Measurements from ENCODE around the gene HOXB13. TPM values are rescaled to one million over a fixed set of nuclear protein-coding genes. Genes with fewer than 3 reads are reported as not detected.

Gene HOXB13
- total RNA-seq, 2 donors from 2014 or later = 78.7 to 249 TPM

DNA sequence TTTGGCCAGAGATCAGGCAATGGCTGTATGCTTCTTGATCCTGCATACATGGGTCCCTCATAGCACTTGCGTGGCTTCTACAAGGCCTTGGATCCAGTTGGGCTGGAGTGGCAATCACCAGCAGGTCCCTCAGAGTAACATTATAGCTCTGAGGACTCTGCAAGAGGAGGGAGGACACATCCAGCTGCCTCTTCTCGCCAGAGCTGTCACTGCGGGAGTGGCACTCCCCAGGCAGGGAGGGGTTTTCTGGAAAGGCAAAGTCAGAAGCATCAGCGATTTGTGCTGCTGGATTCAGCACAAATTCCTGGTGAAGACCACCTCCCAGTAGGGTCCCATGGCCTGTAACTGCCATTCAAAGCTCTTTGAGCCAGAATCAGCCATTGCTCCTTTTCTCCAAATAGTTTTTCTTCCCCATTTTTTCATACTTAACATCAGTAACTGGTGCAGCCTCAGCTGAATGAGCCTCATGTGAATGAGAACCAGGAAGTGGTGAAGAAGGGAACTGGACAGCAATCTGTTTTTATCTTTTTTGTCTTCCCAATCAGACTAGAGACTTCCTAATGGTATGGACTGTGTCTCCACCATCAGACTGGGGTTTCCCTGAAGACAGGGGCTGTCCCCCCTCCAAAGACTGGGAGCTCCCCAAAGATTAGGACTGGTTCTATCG lies 40.6 kb upstream of the HOXB13 start:
- intact Hi-C loops (cut with DNase I) = no loop called here
- TF ChIP-seq POLR2AphosphoS5 (IDR thresholded peaks at IDR 0.05) (no peak), POLR2A (IDR thresholded peaks at IDR 0.05) (no peak)
- TF ChIP-seq, protein P1, sequence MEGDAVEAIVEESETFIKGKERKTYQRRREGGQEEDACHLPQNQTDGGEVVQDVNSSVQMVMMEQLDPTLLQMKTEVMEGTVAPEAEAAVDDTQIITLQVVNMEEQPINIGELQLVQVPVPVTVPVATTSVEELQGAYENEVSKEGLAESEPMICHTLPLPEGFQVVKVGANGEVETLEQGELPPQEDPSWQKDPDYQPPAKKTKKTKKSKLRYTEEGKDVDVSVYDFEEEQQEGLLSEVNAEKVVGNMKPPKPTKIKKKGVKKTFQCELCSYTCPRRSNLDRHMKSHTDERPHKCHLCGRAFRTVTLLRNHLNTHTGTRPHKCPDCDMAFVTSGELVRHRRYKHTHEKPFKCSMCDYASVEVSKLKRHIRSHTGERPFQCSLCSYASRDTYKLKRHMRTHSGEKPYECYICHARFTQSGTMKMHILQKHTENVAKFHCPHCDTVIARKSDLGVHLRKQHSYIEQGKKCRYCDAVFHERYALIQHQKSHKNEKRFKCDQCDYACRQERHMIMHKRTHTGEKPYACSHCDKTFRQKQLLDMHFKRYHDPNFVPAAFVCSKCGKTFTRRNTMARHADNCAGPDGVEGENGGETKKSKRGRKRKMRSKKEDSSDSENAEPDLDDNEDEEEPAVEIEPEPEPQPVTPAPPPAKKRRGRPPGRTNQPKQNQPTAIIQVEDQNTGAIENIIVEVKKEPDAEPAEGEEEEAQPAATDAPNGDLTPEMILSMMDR (IDR thresholded peaks at IDR 0.05) = no peak
- no peak overlapping the region for H3K4me3 ChIP-seq

GRCh38 chr17:48767263-48767774 lies 38.8 kb upstream of the HOXB13 start:
- H3K4me3 ChIP-seq = no peak overlapping the region
- no peak for TF ChIP-seq POLR2A (IDR thresholded peaks at IDR 0.05)
- no peak for TF ChIP-seq POLR2AphosphoS5 (IDR thresholded peaks at IDR 0.05)
- TF ChIP-seq, protein P1 (IDR thresholded peaks at IDR 0.05) = no peak
- H3K27ac ChIP-seq = no peak overlapping the region
- H3K9me3 ChIP-seq = no peaks in the 10 kb centered on the region
- H3K27me3 ChIP-seq (replicated peaks; ENCODE audit: insufficient read depth) = no peaks in the 10 kb centered on the region
- no peaks in the 10 kb centered on the region for H3K36me3 ChIP-seq
- DNase-seq (ENCODE audit: low spot score) = no peak
- WGBS = 87% methylated on average over 4 of the region's 4 CpGs
- H3K4me1 ChIP-seq (replicated peaks) = no peaks in the 10 kb centered on the region
- intact Hi-C loops (cut with DNase I) = no loop called here

More for the DNA sequence above, 40.6 kb upstream of the HOXB13 start:
- H3K27me3 ChIP-seq (replicated peaks; ENCODE audit: insufficient read depth) = no peaks in the 10 kb centered on the region
- no peaks in the 10 kb centered on the region for H3K4me1 ChIP-seq (replicated peaks)
- DNase-seq (ENCODE audit: low spot score) = no peak
- no peaks in the 10 kb centered on the region for H3K36me3 ChIP-seq
- H3K9me3 ChIP-seq = no peaks in the 10 kb centered on the region
- H3K27ac ChIP-seq = no peak overlapping the region
- WGBS = 87% methylated on average over 5 of the region's 5 CpGs

- no peaks in the 10 kb centered on the region for H3K36me3 ChIP-seq
- H3K4me3 ChIP-seq = no peak overlapping the region
- intact Hi-C loops (cut with DNase I) = no loop called here
- DNase-seq (ENCODE audit: low spot score) = no peak
- TF ChIP-seq, protein P1 (IDR thresholded peaks at IDR 0.05) = no peak
- TF ChIP-seq POLR2AphosphoS5 (IDR thresholded peaks at IDR 0.05) (no peak), POLR2A (IDR thresholded peaks at IDR 0.05) (no peak)
- H3K9me3 ChIP-seq = no peaks in the 10 kb centered on the region
- peak overlapping the region; percentile 53 to 73 for H3K27ac ChIP-seq
- H3K27me3 ChIP-seq (replicated peaks; ENCODE audit: insufficient read depth) = no peaks in the 10 kb centered on the region
- 72% methylated on average over 6 of the region's 6 CpGs for WGBS
- peaks cover 14% of the 10 kb centered on the region for H3K4me1 ChIP-seq (replicated peaks)
Measured at GRCh38 chr17:48761114-48761513, 32.6 kb upstream of the HOXB13 start.

DNA sequence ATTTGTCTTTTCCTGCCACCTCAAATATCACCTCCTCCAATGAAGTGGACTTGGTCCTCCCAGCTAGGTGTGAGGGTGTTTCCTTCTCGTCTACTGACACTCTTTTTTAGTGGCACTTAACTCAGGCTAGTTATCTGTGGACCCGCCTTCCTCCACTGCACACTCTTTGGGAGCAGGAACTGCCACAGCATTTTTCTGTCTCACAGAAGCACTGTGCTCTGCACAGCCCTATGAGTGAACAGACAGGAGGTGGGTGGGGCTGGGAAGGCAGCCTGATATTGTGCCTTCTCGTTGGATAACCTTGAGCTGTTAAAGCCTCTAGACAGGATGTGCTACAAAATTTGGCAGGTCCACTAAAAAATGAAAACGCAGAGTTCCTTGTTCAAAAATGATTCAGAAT lies 31.9 kb upstream of the HOXB13 start:
- intact Hi-C loops (cut with DNase I) = no loop called here
- no peaks in the 10 kb centered on the region for H3K36me3 ChIP-seq
- H3K4me3 ChIP-seq = no peak overlapping the region
- peak overlapping the region; percentile 53 to 73 for H3K27ac ChIP-seq
- WGBS = 13% methylated on average over 4 of the region's 4 CpGs
- DNase-seq (ENCODE audit: low spot score) = peak; percentile 81
- H3K27me3 ChIP-seq (replicated peaks; ENCODE audit: insufficient read depth) = no peaks in the 10 kb centered on the region
- peaks cover 14% of the 10 kb centered on the region for H3K4me1 ChIP-seq (replicated peaks)
- no peaks in the 10 kb centered on the region for H3K9me3 ChIP-seq
- TF ChIP-seq, protein P1 (IDR thresholded peaks at IDR 0.05) = no peak
- TF ChIP-seq POLR2AphosphoS5 (IDR thresholded peaks at IDR 0.05) = peak; percentile 70
- TF ChIP-seq POLR2A (IDR thresholded peaks at IDR 0.05) = peak; percentile 42

GRCh38 chr17:48759288-48759687 lies 30.7 kb upstream of the HOXB13 start:
- Histone ChIP-seq H3K4me3 (no peak overlapping the region), H3K36me3 (no peaks in the 10 kb centered on the region), H3K27me3 (replicated peaks; ENCODE audit: insufficient read depth) (no peaks in the 10 kb centered on the region), H3K9me3 (no peaks in the 10 kb centered on the region), H3K4me1 (replicated peaks) (peaks cover 20% of the 10 kb centered on the region), H3K27ac (peak overlapping the region in 1 of 2 donors; percentile 73)
- intact Hi-C loops (cut with DNase I) = no loop called here
- DNase-seq (ENCODE audit: low spot score) = no peak
- peak; percentile 36 for TF ChIP-seq POLR2AphosphoS5 (IDR thresholded peaks at IDR 0.05)
- TF ChIP-seq, protein P1 (IDR thresholded peaks at IDR 0.05) = no peak

Data from prostate gland (tissue), 2 donors.